Stimulated activated CD4-positive, alpha-beta T cell treated with anti-CD3 and anti-CD28 coated beads, Interleukin-2, amount 100 ng/mL, for 48 hours (primary cell): ENCODE data around the gene RNF220.

ENCODE experiments used
- DNase-seq, 2 donors: peaks; one replicate each; pipeline ENCODE4 v3.0.0-alpha.2; 2020

The RNF220 gene

GRCh38 chr1:44616284-44616990 lies 211.4 kb downstream of the RNF220 start:
- no peak for DNase-seq

DNA sequence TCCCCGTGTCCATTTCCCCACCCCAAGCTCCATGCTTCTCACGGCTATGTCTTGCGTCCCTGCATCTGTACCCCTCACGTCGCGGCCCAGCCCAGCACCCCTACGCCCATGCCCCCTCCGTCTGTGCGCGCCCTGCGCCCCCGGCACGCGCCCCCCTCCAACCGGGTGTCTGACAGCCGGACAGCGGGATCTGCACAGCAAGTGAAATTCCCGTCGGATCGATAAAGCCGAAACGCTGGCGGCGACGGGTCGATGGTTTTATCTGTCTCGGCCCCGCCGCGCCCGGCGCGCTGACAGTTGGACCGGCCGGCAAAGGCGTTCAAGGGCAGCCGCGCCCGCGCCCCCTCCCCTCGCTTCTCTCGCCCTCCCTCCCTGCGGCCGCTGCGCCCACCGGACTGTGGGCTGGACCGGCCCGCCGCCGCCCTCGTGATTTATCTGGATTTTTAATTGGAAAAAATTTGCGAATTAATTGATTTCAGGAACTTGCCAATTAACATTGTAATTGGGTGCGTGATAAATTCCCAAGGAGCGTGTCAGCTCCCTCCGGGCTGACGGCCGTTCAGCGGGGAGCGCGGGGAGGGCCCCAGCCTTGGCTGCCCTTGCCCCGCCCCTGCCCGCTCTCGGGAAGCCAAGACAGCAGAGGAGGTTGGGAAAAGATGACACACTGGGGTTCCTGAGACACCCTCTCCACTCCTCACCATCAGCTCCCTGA lies 212.1 kb downstream of the RNF220 start:
- DNase-seq, result no peak

GRCh38 chr1:44617703-44618029 lies 212.6 kb downstream of the RNF220 start:
- no peak for DNase-seq

- no peak for DNase-seq
Observed at GRCh38 chr1:44619261-44619900, 214.3 kb downstream of the RNF220 start.

DNA sequence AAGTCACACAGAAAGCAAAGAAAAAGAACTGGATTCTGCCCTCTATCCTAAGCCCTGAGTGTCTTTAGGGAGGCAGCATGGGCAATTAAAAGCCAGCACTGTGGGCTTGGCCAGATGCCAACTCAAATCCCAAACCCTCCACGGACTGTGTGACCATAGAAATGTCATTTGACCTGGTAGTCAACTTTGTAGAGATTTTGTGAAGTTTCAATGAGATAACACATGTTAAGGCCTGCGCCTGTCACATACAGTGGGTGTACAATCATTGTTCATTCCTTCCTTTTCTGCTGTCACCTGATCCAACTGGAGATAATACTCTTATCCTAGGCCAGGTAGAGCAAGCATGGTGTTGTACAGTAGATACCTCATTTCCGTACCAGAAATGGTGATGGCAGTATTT lies 215.0 kb downstream of the RNF220 start:
- no peak for DNase-seq

DNA sequence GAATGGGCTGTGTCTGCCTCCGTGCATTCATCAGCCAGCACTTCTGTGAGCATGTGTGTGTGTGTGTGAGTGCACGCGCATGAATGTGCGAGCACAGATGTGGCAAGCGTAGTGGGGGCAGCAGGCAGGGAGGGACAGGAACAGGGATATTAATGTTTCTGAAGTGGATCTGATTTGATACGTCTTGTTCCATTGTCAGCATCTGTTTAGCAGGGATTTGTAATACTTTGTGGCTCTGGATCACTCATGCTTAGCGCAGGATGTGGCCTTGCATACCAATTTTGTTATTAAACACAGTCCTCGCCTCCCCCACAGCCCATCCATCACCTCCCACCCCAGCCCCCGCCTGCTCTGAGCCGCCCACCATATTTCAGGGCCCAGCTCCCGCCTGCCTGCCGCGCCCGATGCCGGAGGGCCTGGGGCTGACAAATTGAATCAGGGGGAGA lies 216.8 kb downstream of the RNF220 start:
- DNase-seq, result no peak

GRCh38 chr1:44624268-44624901 lies 219.3 kb downstream of the RNF220 start:
- no peak for DNase-seq

GRCh38 chr1:44625348-44625747 lies 220.3 kb downstream of the RNF220 start:
- no peak for DNase-seq

DNA sequence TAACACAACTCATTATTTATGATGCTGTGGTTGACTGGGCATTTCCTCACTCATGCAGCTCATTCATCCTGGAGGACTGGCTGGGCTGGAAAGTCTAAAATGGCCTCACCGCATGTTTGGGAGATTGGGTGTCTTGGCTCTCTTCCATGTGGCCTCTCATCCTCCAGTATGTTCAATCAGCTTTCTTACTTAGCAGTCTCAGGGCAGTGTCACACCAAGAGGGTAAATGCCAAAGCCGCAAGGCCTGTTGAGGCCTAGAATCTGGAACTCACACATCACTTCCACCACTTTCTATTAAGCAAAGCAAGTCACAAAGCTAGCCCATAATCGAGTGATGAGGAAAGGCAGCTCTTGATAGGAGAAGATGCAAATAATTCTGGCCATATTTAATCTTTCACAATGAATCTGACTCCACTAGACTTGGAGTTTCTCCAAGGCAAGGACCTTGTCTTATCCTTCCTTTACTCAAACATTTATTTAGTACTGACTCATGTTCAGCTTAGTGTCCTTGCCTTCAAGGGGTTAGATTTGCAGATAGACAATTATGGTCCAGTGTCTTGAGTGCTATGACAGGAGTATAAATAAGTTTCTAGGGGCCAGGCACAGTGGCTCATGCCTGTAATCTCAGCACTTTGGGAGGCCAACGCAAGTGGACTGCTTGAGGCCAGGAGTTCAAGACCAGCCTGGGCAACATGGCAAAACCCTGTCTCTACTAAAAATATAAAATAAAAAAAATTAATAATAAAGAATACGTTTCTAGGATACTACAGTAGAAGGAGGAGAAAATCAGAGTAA lies 224.1 kb downstream of the RNF220 start:
- DNase-seq, result no peak

- DNase-seq, result no peak
Observed at GRCh38 chr1:44630116-44630515, 225.1 kb downstream of the RNF220 start.

DNA sequence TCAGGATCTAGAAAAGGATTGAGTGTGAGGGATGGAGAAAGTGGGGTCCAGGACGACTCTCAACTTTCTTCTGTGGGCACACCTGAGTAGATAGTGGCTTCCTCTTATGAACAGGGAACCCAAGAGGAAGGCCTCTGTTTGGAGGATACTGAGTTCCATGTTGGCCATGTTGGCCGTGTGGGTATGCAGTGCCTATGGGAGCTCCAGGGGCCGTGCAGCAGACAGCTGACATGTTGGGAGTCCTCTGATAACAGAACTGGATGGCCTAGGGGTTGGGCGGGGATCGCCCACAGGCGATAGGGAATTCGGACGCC lies 226.2 kb downstream of the RNF220 start:
- DNase-seq, result no peak

DNA sequence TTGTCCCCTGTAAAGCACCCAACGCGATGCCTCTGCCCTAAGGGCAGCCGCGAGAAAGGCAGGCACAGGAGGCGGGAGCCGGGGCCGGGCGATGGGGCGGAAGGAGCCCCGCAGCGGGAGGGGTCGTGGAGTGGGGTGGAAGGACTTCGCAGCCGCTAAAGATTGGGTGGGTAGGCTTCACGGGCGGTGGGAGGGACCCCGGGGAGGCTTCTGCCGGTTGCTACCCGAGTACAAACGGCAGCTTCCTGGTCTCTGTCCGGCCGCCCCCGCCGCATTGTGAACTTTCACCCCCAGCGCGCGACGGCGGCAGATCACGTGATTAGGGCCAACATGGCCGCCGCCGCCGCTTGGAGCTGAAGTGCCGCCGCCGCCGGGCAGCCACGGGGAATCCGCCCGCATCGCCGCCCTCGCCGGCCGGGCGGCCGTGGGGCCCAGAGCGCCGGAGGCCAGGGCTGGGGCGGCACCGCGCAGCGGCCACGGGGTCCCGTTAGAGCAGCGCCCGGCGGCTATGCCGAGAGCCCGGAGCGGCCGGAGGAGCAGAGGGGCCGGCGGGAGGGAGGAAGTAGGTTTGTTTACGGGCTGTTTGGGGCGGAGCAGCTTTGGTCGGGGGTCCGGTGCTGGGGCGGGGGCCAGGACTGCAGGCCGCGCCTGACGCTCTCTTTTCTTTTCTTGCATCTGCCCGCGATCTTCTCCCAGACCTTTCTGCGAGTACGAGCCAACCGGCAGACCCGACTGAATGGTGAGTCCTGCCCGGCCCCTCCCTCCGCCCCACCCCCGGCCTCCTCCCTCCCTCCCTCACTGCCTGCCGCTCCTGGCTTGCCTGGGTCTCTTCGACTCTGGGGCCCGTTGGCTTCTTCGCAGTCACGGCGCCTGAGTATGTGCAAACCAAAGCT lies 226.8 kb downstream of the RNF220 start:
- DNase-seq, result peak; percentile 87 to 88

DNA sequence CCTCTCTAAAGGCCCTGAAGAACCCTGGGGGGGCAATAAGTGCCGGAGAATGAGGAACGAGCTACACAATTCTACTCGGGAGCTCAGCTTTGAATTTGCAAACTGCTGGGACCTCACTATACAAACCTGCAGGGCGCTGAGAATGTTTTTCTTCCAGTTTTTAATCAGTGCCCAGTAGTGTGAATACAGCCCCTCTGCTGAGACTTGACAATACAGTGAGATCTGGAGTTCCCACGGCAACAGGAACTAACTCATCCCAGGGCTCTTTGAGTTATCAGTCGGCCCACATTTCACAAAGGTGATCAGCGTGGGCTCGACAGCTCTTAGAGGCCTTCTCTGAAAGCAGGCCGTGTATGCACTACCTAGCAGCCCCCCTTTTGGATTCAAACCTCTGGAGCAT lies 227.5 kb downstream of the RNF220 start:
- no peak for DNase-seq

DNA sequence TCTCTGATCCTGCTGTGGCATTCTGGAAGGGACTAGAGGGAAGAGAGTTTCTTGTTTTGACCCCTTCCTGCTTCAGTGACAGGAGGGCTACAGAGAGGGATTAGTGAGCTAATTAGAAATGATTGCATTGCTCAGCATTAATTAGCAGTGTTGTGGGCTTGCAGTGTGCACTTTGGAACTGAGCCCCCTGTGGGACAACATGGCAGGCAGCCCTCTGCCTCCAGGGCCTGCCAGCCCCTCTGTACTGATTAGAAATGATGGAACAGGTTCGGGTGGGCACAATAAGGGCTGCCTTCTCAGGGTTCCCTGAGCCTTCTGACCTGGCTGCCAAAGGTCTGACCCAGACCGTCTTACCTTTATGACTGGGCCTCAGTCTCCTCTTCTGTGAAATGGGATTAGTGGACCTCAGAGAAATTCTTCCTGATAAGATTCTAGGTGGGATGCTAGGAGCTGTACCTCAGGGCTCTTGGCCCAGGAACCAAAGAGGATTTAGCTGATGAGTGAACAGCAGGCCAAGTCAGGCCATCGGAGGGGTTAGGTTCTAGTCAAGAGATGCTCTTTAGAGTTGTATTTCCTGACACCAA lies 229.6 kb downstream of the RNF220 start:
- DNase-seq, result no peak

DNA sequence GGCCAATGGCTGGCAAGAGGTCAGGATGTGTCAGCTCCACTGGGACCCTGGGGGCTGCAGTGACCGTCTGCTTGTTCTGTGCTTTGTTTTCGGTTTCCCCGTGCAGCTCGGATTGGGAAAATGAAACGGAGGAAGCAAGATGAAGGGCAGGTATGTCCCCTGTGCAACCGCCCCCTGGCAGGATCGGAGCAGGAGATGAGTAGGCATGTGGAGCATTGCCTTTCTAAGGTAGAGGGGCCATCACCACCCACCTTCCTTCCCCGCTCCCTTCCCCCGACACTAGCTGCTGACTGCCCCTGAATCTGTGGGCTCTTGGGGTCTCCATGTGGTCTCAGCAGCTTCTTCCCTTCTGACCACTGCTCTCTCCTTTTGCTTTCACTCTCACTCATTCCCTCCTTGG lies 230.4 kb downstream of the RNF220 start:
- no peak for DNase-seq

DNA sequence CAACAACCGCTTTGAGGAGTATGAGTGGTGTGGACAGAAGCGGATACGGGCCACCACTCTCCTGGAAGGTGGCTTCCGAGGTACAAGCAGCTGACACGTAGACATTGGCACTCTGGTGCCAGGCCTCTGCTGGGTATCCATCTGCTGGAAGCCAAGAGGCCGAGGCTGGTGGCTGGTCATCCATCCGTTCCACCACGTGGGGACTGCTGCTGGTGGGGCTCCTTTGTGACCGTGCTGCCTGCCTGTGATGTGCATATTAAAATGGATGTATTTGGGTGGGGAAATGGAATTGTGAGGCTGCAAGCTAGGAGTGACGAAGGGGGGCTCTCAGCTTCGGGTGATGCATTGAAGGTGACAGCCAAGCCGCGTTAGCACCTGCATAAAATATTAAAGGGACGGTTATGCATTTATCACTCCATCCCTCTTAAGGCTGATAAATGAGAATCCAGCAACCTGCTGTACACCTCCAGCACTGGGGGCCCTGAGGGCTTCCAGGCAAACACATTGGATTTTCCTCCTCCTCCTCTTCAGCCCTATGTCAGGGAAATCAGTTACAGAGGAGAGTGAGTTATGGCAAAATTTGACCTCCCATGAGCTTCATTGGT lies 231.1 kb downstream of the RNF220 start:
- DNase-seq, result no peak

- no peak for DNase-seq
Observed at GRCh38 chr1:44636688-44637598, 231.9 kb downstream of the RNF220 start.

- DNase-seq, result no peak
Observed at GRCh38 chr1:44637702-44638411, 232.8 kb downstream of the RNF220 start.

GRCh38 chr1:44640200-44640853 lies 235.3 kb downstream of the RNF220 start:
- no peak for DNase-seq
